PC-9 (cell line): ENCODE measurements around the gene GBGT1.

Source experiments
- CTCF ChIP-seq: fragments of 200-600 bp; sonication (generic); conservative IDR thresholded peaks from 2 replicates; pipeline ENCODE4 v1.6.1; 2017; ENCODE audit warnings: mixed run types, antibody characterized with exemption, mild to moderate bottlenecking, moderate library complexity
- EZH2 ChIP-seq: fragments of 200-600 bp; sonication (generic); IDR thresholded peaks from 2 replicates; pipeline ENCODE4 v1.8.0; 2017; ENCODE audit warnings: antibody characterized with exemption, low read depth

DNA sequence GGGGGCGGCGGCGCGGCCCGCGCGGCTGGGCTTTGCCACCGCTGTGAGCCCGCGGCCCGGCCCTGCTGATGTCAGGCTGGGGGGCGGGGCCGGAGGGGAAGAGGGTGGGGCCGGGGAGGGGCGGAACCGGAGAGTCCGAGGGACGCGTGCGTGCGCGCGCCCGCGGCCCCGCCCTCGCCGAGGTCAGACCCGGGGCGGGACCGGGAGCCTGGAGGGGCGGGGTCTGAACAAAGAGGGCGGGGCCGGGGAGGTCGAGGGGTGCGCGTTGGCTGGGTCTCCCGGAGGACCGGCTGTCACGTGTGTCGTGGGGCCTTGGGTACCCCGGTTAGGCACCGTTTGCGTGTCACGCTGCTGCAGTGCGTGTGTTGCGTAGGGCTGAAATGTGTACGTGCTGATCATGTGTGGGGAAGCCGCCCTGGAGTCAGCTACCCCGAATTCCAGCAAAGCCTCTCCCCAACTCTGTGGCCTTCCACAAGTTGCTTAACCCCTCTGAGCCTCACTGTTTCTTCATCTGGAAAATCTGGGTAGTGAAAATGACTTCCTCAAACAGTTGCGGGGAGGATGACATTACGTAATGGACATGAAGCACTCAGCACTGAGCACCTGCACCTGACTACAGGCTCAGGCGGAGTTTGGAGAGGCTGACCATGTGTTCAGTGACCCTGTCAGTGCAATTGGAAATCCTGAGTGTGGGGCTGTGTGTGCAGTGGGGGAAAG is 42.4 kb downstream of the GBGT1 start, which contains the start of gene RALGDS:
- TF ChIP-seq CTCF (no peak), EZH2 (no peak)
